ENCODE results near the gene SYT17.

DNA sequence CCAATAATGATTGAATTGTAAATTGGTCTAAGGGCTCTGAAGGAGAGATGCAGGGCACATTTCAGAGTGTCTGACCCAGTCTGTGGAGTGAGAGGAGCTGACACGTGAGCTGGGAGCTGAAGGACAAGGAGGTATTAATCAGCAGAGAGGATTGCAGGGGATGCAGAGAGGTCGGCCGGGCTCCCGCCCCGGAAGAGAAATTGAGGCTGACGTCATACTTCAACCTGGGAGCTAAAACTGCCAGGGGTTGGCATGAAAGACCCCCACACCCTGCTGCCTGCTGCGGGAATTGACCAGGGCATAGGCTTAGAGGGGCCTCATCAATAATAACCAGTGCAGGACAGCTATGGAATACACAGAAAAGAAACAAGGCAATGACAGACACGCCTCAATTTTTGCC lies 63.8 kb downstream of the SYT17 start:
- TF ChIP-seq, protein P1, sequence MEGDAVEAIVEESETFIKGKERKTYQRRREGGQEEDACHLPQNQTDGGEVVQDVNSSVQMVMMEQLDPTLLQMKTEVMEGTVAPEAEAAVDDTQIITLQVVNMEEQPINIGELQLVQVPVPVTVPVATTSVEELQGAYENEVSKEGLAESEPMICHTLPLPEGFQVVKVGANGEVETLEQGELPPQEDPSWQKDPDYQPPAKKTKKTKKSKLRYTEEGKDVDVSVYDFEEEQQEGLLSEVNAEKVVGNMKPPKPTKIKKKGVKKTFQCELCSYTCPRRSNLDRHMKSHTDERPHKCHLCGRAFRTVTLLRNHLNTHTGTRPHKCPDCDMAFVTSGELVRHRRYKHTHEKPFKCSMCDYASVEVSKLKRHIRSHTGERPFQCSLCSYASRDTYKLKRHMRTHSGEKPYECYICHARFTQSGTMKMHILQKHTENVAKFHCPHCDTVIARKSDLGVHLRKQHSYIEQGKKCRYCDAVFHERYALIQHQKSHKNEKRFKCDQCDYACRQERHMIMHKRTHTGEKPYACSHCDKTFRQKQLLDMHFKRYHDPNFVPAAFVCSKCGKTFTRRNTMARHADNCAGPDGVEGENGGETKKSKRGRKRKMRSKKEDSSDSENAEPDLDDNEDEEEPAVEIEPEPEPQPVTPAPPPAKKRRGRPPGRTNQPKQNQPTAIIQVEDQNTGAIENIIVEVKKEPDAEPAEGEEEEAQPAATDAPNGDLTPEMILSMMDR (IDR thresholded peaks at IDR 0.05; ENCODE audit: low read depth, low read length): no peak
- no peak for TF ChIP-seq EZH2phosphoT487 (IDR thresholded peaks at IDR 0.05; ENCODE audit: low read depth)

All from OCI-LY3 (cell line).